ENCODE measurements around the gene IFNGR1.

The IFNGR1 gene

GRCh38 chr6:137192821-137193220 lies 26.4 kb downstream of the IFNGR1 start:
- TF ChIP-seq CTCF (conservative IDR thresholded peaks at IDR 0.05), result no peak
- H3K27ac ChIP-seq, result no peak overlapping the region

GRCh38 chr6:137191670-137192069 lies 27.5 kb downstream of the IFNGR1 start:
- no peak for TF ChIP-seq CTCF (conservative IDR thresholded peaks at IDR 0.05)
- H3K27ac ChIP-seq, result no peak overlapping the region

DNA sequence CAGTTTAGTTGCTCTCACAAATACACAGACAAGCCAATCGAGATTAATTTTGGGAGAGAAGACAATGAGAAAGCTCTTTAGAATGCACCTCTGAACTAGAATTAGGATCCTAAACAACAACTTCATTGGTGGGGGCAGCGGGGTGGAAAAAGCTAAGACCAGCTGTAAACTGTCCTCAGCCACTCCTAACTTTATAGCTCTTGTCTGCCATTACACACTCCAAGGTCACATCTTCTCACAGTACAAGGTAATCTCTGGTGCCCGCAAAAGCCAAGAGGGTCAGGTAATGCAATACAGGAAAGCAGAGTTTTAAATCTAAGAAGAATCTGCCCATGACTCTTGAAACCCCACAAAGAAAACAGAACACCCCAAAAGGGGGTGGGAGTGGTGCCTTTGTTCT lies 27.9 kb downstream of the IFNGR1 start:
- TF ChIP-seq CTCF (conservative IDR thresholded peaks at IDR 0.05), result no peak
- no peak overlapping the region for H3K27ac ChIP-seq

- H3K27ac ChIP-seq, result no peak overlapping the region
Measured at GRCh38 chr6:137190583-137191094, 28.5 kb downstream of the IFNGR1 start.

GRCh38 chr6:137188855-137189254 lies 30.3 kb downstream of the IFNGR1 start:
- no peak overlapping the region for H3K27ac ChIP-seq
- TF ChIP-seq CTCF (conservative IDR thresholded peaks at IDR 0.05), result no peak

More at GRCh38 chr6:137190583-137191094, 28.5 kb downstream of the IFNGR1 start:
- no peak for TF ChIP-seq CTCF (conservative IDR thresholded peaks at IDR 0.05)

DNA sequence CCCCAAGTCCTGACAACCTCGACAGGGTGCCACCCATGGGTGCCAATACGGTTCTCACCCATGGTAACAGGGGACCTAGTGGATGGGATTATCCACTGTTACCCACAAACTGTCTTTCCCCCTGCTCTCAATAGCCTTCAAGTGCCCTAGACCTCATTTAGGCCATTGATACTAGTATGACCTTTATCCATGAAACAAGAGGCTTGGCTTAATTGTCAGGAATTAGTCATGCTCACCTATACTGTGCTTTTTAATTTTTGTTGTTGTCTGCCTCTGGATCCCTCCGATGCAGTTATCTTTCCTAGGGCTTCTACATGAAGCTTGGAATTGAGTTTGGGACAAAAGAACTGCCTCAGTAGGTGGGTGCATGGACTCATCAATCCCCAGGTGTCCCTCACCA lies 33.9 kb downstream of the IFNGR1 start:
- H3K27ac ChIP-seq, result no peak overlapping the region
- no peak for TF ChIP-seq CTCF (conservative IDR thresholded peaks at IDR 0.05)

DNA sequence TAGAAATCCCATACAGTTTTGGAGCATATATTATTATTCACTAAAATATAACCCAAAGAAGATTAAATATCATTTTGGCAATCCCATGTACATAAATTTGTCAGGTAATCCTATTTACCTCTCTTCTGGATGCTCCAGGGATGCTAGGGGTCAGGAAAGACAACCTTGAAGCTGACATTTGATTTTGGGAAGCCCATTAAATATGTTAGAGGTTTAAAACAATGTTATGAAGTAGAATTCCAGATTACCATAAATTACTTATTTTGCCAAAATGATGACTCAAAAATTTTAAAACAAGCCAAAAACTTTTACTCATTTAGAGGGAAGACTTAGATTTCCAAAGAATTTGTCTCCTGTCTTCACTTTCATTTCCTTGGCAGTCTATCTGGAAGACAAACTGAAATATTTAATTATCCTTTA lies 36.5 kb downstream of the IFNGR1 start:
- TF ChIP-seq CTCF (conservative IDR thresholded peaks at IDR 0.05), result no peak
- no peak overlapping the region for H3K27ac ChIP-seq

Measured in VCaP (cell line).